WTC11 (cell line): ENCODE data around the gene ABCB4. TPM values are rescaled to one million over a fixed set of nuclear protein-coding genes. Genes with fewer than 3 reads are reported as not detected.

ENCODE experiments used
- ATAC-seq: fragments of 200-7000 bp; cut with Tn5 transposase; 2 replicates; pipeline ENCODE4 v1.10.0; 2021; ENCODE audit warnings: mild to moderate bottlenecking, moderate library complexity
- CTCF ChIA-PET: fragments of 300-600 bp; sonication (Branson Sonifier 250); formaldehyde crosslinking; loops from one replicate; lab custom pipeline; 2021; ENCODE audit warnings: antibody characterized with exemption; lab: Charles Lee
- POLR2A ChIA-PET: fragments of 350-600 bp; sonication (Branson Sonifier 250); formaldehyde crosslinking; loops from one replicate; lab custom pipeline; 2021; ENCODE audit warnings: antibody characterized with exemption; lab: Charles Lee
- DNase-seq: peaks from one replicate; pipeline ENCODE4 v3.0.0; 2021; ENCODE audit warnings: low spot score
- H3K27ac Mint-ChIP-seq: 2 replicates; pipeline ENCODE4 v1.8.0; 2021; ENCODE audit warnings: mixed read lengths
- H3K27me3 Mint-ChIP-seq: 2 replicates; pipeline ENCODE4 v1.8.0; 2021; ENCODE audit warnings: low read depth, mild to moderate bottlenecking, moderate library complexity, mixed read lengths
- H3K36me3 Mint-ChIP-seq: 2 replicates; pipeline ENCODE4 v1.8.0; 2021; ENCODE audit warnings: mixed read lengths
- H3K4me1 Mint-ChIP-seq: 2 replicates; pipeline ENCODE4 v1.8.0; 2022; ENCODE audit warnings: mixed read lengths
- H3K4me3 Mint-ChIP-seq: 2 replicates; pipeline ENCODE4 v1.8.0; 2021; ENCODE audit warnings: mild to moderate bottlenecking, moderate library complexity, mixed read lengths
- H3K9me3 Mint-ChIP-seq: 2 replicates; pipeline ENCODE4 v1.8.0; 2021; ENCODE audit warnings: mixed read lengths
- AFF4 ChIP-seq: sonication (generic); formaldehyde crosslinking; IDR thresholded peaks from 2 replicates; pipeline ENCODE4 v1.8.1; 2023; ENCODE audit warnings: mild to moderate bottlenecking, missing genetic modification reagents, borderline replicate concordance
- CDX4 ChIP-seq: fragments of 250-450 bp; sonication (Bioruptor Pico); IDR thresholded peaks from 2 replicates; pipeline ENCODE4 v1.9.0; 2021; ENCODE audit warnings: moderate library complexity, mild to moderate bottlenecking, inconsistent platforms, borderline replicate concordance
- CREB1 ChIP-seq: sonication (generic); formaldehyde crosslinking; IDR thresholded peaks from 2 replicates; pipeline ENCODE4 v1.8.0; 2023; ENCODE audit warnings: mild to moderate bottlenecking, missing genetic modification reagents
- FOXP4 ChIP-seq: sonication (generic); formaldehyde crosslinking; IDR thresholded peaks from 2 replicates; pipeline ENCODE4 v1.8.0; 2022; ENCODE audit warnings: mild to moderate bottlenecking, missing genetic modification reagents
- MLX ChIP-seq: sonication (generic); formaldehyde crosslinking; IDR thresholded peaks from 2 replicates; pipeline ENCODE4 v1.8.1; 2023; ENCODE audit warnings: mild to moderate bottlenecking, missing genetic modification reagents, moderate library complexity
- NFYB ChIP-seq: sonication (generic); formaldehyde crosslinking; conservative IDR thresholded peaks from 2 replicates; pipeline ENCODE4 v1.8.0; 2022; ENCODE audit warnings: low read depth, missing genetic modification reagents
- NR2C2 ChIP-seq: sonication (generic); formaldehyde crosslinking; IDR thresholded peaks from 2 replicates; pipeline ENCODE4 v1.8.0; 2022; ENCODE audit warnings: mild to moderate bottlenecking, missing genetic modification reagents
- NR3C1 ChIP-seq: sonication (generic); formaldehyde crosslinking; conservative IDR thresholded peaks from 2 replicates; pipeline ENCODE4 v1.8.1; 2023; ENCODE audit warnings: low read depth, mild to moderate bottlenecking, missing genetic modification reagents
- PRDM15 ChIP-seq: sonication (generic); formaldehyde crosslinking; IDR thresholded peaks from 2 replicates; pipeline ENCODE4 v1.8.0; 2022; ENCODE audit warnings: missing genetic modification reagents
- RELA ChIP-seq: sonication (generic); formaldehyde crosslinking; IDR thresholded peaks from 2 replicates; pipeline ENCODE4 v1.8.1; 2022; ENCODE audit warnings: missing genetic modification reagents, mild to moderate bottlenecking, borderline replicate concordance
- RORB ChIP-seq: fragments of 250-450 bp; sonication (Bioruptor Pico); IDR thresholded peaks from 2 replicates; pipeline ENCODE4 v1.9.0; 2021; ENCODE audit warnings: mild to moderate bottlenecking
- TEAD1 ChIP-seq: sonication (generic); formaldehyde crosslinking; IDR thresholded peaks from 2 replicates; pipeline ENCODE4 v1.8.0; 2022; ENCODE audit warnings: mild to moderate bottlenecking, missing genetic modification reagents
- USF2 ChIP-seq: sonication (generic); formaldehyde crosslinking; IDR thresholded peaks from 2 replicates; pipeline ENCODE4 v1.8.1; 2023; ENCODE audit warnings: mild to moderate bottlenecking, missing genetic modification reagents, moderate library complexity
- ZBTB43 ChIP-seq: sonication (generic); formaldehyde crosslinking; IDR thresholded peaks from 2 replicates; pipeline ENCODE4 v1.8.1; 2023; ENCODE audit warnings: mild to moderate bottlenecking, missing genetic modification reagents
- ZNF138 ChIP-seq: sonication (generic); formaldehyde crosslinking; conservative IDR thresholded peaks from 2 replicates; pipeline ENCODE4 v1.8.1; 2022; ENCODE audit warnings: mild to moderate bottlenecking, moderate library complexity, missing genetic modification reagents
- ZNF281 ChIP-seq: sonication (generic); formaldehyde crosslinking; IDR thresholded peaks from 2 replicates; pipeline ENCODE4 v1.8.0; 2023; ENCODE audit warnings: mild to moderate bottlenecking, missing genetic modification reagents
- ZNF396 ChIP-seq: fragments of 250-450 bp; sonication (Bioruptor Pico); IDR thresholded peaks from 2 replicates; pipeline ENCODE4 v1.8.0; 2021; ENCODE audit warnings: mild to moderate bottlenecking, moderate library complexity, borderline replicate concordance
- ZNF512 ChIP-seq: sonication (generic); formaldehyde crosslinking; IDR thresholded peaks from 2 replicates; pipeline ENCODE4 v1.8.1; 2022; ENCODE audit warnings: missing genetic modification reagents, borderline replicate concordance
- total RNA-seq: library from RNA; stranded (reverse); gene quantifications from 3 replicates; pipeline ENCODE4 v1.2.3, GENCODE V29; 2021

Gene ABCB4
- total RNA-seq, 1 experiment from 2014 or later, result 1.2 TPM

GRCh38 chr7:87473986-87474385, 1.5 kb downstream of the ABCB4 start (continued):
- no peak for TF ChIP-seq USF2 (CRISPR knock-in tag)

- no peak overlapping the region for H3K4me3 Mint-ChIP-seq
- ChIA-PET CTCF (no interaction called here), POLR2A (no interaction called here)
- no peak overlapping the region for H3K27ac Mint-ChIP-seq
- peaks cover 14% of the 10 kb centered on the region for H3K4me1 Mint-ChIP-seq
- DNase-seq (no peak), ATAC-seq (no peak)
- H3K9me3 Mint-ChIP-seq, result peaks cover 2% of the 10 kb centered on the region
- peaks cover 11% of the 10 kb centered on the region for H3K36me3 Mint-ChIP-seq
- H3K27me3 Mint-ChIP-seq, result peaks cover 34% of the 10 kb centered on the region
- TF ChIP-seq NR2C2 (CRISPR knock-in tag), result no peak
- no peak for TF ChIP-seq MLX (CRISPR knock-in tag)
- no peak for TF ChIP-seq PRDM15
- TF ChIP-seq ZNF138 (CRISPR knock-in tag), result no peak
- no peak for TF ChIP-seq ZBTB43
- TF ChIP-seq FOXP4 (CRISPR knock-in tag), result no peak
- no peak for TF ChIP-seq NFYB
- TF ChIP-seq AFF4, result no peak
- TF ChIP-seq ZNF396 (CRISPR knock-in tag), result no peak
- no peak for TF ChIP-seq RELA
- no peak for TF ChIP-seq CREB1 (CRISPR knock-in tag)
- TF ChIP-seq ZNF281, result no peak
- TF ChIP-seq RORB, result no peak
- no peak for TF ChIP-seq TEAD1
- TF ChIP-seq ZNF512, result no peak
- TF ChIP-seq CDX4, result no peak
- TF ChIP-seq NR3C1 (CRISPR knock-in tag), result no peak
These were observed 2.3 kb downstream of the ABCB4 start for GRCh38 chr7:87473192-87473591.
